ENCODE data around the gene FGF14. TPM values are rescaled to one million over a fixed set of nuclear protein-coding genes. Genes with fewer than 3 reads are reported as not detected.

FGF14 gene
- total and polyA plus RNA-seq, 2 of the 4 experiments (the other 2 are of a cell fraction) = under 0.01 TPM; not detected in 1

DNA sequence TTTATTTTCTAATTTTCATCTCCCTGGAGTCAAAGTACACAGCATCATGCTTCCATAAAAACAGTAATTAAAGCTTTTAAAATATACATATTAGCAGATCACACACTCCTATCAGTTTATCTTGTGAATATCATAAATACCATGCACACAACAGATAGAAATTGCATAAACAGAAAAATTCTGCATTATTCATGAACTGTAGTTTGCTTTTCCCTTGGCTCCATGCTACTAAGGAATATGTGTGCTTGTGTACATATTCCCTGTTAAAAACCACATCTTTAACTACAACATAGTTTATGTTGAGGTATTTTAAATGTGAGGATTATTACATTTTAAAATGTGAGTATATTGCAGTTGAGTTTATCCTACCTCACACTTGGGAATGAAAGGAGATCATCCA, 193.5 kb downstream of the FGF14 start:
- H3K4me3 ChIP-seq (ENCODE audit: insufficient read depth, low read depth, low read length) = no peak overlapping the region
- H4K8ac ChIP-seq (ENCODE audit: low read depth in 2 of 2, low read length in 2 of 2) = no peak overlapping the region
- H3K36me3 ChIP-seq (ENCODE audit: control insufficient read depth, insufficient read depth, low read length) = no peaks in the 10 kb centered on the region
- no peak overlapping the region for H3K23ac ChIP-seq (ENCODE audit: low read depth, low read length)
- no peak overlapping the region for H3K9ac ChIP-seq (ENCODE audit: low read depth, low read length)
- H3K27me3 ChIP-seq (ENCODE audit: control insufficient read depth, insufficient read depth, low read length) = no peaks in the 10 kb centered on the region; the same call in 1 of the 2 replicates
- H2AFZ ChIP-seq (replicated peaks; ENCODE audit: low read length, poor library complexity) = no peak overlapping the region
- no peak overlapping the region for H3K4me2 ChIP-seq (ENCODE audit: low read depth, low read length)
- H2AK5ac ChIP-seq (ENCODE audit: low read depth, low read length) = no peak overlapping the region
- dilution Hi-C loops (cut with HindIII; ENCODE audit: low sequenced_read_pairs, unreplicated experiment) = no loop called here
- TF ChIP-seq CTCF (conservative IDR thresholded peaks at IDR 0.05; ENCODE audit: low read depth, low read length) = no peak
- TF ChIP-seq NFE2L2 (IDR thresholded peaks at IDR 0.05; ENCODE audit: low read depth, low read length) = no peak
- TF ChIP-seq BHLHE40 (IDR thresholded peaks at IDR 0.05; ENCODE audit: low read depth, low read length) = no peak
- TF ChIP-seq FOS (IDR thresholded peaks at IDR 0.05; ENCODE audit: low read depth, low read length) = no peak
- no peak for TF ChIP-seq MAZ (IDR thresholded peaks at IDR 0.05; ENCODE audit: borderline replicate concordance, low read depth, low read length)
- TF ChIP-seq USF2 (IDR thresholded peaks at IDR 0.05; ENCODE audit: low read depth, low read length) = no peak
- no peak for TF ChIP-seq RFX5 (IDR thresholded peaks at IDR 0.05; ENCODE audit: low read depth, low read length)
- no peak for TF ChIP-seq CHD1 (IDR thresholded peaks at IDR 0.05; ENCODE audit: low read depth, low read length)
- no peak for TF ChIP-seq MAFK (IDR thresholded peaks at IDR 0.05; ENCODE audit: low read depth, low read length)
- no peak for TF ChIP-seq SMC3 (IDR thresholded peaks at IDR 0.05; ENCODE audit: low read depth, low read length)
- ChIA-PET POLR2A (ENCODE audit: unreplicated experiment) (no interaction called here), CTCF (no interaction called here)
- no peak overlapping the region for H2BK15ac ChIP-seq (ENCODE audit: low read depth, low read length)
- intact Hi-C loops (cut with micrococcal nuclease) = no loop called here
- no TSS peak for BruUV-seq (replicated peaks)
- in situ Hi-C loops (cut with MboI; ENCODE audit: low sequenced_read_pairs) = no loop called here
- H3K79me1 ChIP-seq (ENCODE audit: low read depth in 1 of 2, low read length in 2 of 2) = no peaks in the 10 kb centered on the region
- no peak overlapping the region for H3K18ac ChIP-seq (ENCODE audit: low read depth, low read length)
- no peak overlapping the region for H2BK20ac ChIP-seq (ENCODE audit: low read depth, low read length)
- no peak overlapping the region for H3K27ac ChIP-seq (ENCODE audit: insufficient read depth, low read length)
- ATAC-seq (ENCODE audit: low read depth) (no peak), DNase-seq (no peak)
- no peaks in the 10 kb centered on the region for H3K9me3 ChIP-seq (ENCODE audit: control insufficient read depth, insufficient read depth, low read length)
- H2BK120ac ChIP-seq (ENCODE audit: low read depth, low read length) = no peak overlapping the region
- no peaks in the 10 kb centered on the region for H3K9me1 ChIP-seq (ENCODE audit: insufficient read depth, low read length)
- no peak overlapping the region for H3K56ac ChIP-seq (ENCODE audit: extremely low read depth, insufficient read depth, low read length)
- H2AK9ac ChIP-seq (replicated peaks; ENCODE audit: low read depth, low read length, poor library complexity) = no peak overlapping the region
- no peak overlapping the region for H3K4ac ChIP-seq (ENCODE audit: low read depth, low read length)
- no peak overlapping the region for H4K91ac ChIP-seq (ENCODE audit: insufficient read depth, low read depth, low read length)
- no peak overlapping the region for H3K14ac ChIP-seq (replicated peaks; ENCODE audit: low read depth, low read length)
- H2BK5ac ChIP-seq (ENCODE audit: low read depth, low read length, poor library complexity, severe bottlenecking) = no peak overlapping the region
- no peak overlapping the region for H4K5ac ChIP-seq (ENCODE audit: low read depth, low read length)
- H4K20me1 ChIP-seq (ENCODE audit: insufficient read depth, low read length) = no peaks in the 10 kb centered on the region
- H3K4me1 ChIP-seq (ENCODE audit: control insufficient read depth, insufficient read depth, low read length) = no peaks in the 10 kb centered on the region

Data from IMR-90 (cell line).